LNCaP clone FGC (cell line): ENCODE data around the gene CDK2AP2.

ENCODE experiments used
- DNase-seq: peaks from one replicate; pipeline ENCODE4 v3.0.0-alpha.2; 2011; ENCODE audit warnings: low read depth
- H3K4me3 ChIP-seq: 2 replicates; pipeline ENCODE4 v1.5.1; 2011; ENCODE audit warnings: mild to moderate bottlenecking, low read depth, low read length, control low read depth
- CTCF ChIP-seq: IDR thresholded peaks from 2 replicates; pipeline ENCODE4 v1.5.1; 2012; ENCODE audit warnings: mild to moderate bottlenecking; ENCODE audit not compliant: control insufficient read depth, insufficient read depth; ENCODE audit errors: extremely low read depth

Gene CDK2AP2

GRCh38 chr11:67538306-67538705 is 30.3 kb upstream of the CDK2AP2 start:
- H3K4me3 ChIP-seq, result no peak overlapping the region
- DNase-seq, result no peak
- TF ChIP-seq CTCF, result no peak

- H3K4me3 ChIP-seq, result no peak overlapping the region
- no peak for DNase-seq
- no peak for TF ChIP-seq CTCF
Observed at GRCh38 chr11:67535561-67535960, 27.6 kb upstream of the CDK2AP2 start.

GRCh38 chr11:67534070-67534679 is 26.2 kb upstream of the CDK2AP2 start:
- no peak for TF ChIP-seq CTCF
- no peak overlapping the region for H3K4me3 ChIP-seq
- no peak for DNase-seq

- DNase-seq, result no peak
- no peak overlapping the region for H3K4me3 ChIP-seq
- no peak for TF ChIP-seq CTCF
Observed at GRCh38 chr11:67532889-67533288, 24.9 kb upstream of the CDK2AP2 start.

- TF ChIP-seq CTCF, result no peak
- H3K4me3 ChIP-seq, result no peak overlapping the region
- DNase-seq, result no peak
Observed at GRCh38 chr11:67530282-67530592, 22.3 kb upstream of the CDK2AP2 start.

GRCh38 chr11:67528376-67528775 is 20.4 kb upstream of the CDK2AP2 start:
- TF ChIP-seq CTCF, result no peak
- no peak for DNase-seq
- H3K4me3 ChIP-seq, result no peak overlapping the region

GRCh38 chr11:67525275-67525976 is 17.5 kb upstream of the CDK2AP2 start:
- no peak for DNase-seq
- H3K4me3 ChIP-seq, result no peak overlapping the region
- TF ChIP-seq CTCF, result no peak
